OCI-LY7 (cell line): ENCODE data around the gene CACNA2D4. TPM values are rescaled to one million over a fixed set of nuclear protein-coding genes. Genes with fewer than 3 reads are reported as not detected.

ENCODE experiments used
- BruUV-seq: library from RNA; stranded (reverse); fragments of 400-500 nt; replicated peaks from 2 replicates; lab custom pipeline; 2021; lab: Mats Ljungman, UMichigan
- CTCF ChIA-PET: fragments of 300-600 bp; sonication (Branson Sonifier 250); formaldehyde crosslinking; loops from one replicate; lab custom pipeline; 2022; ENCODE audit warnings: antibody characterized with exemption; ENCODE audit not compliant: unreplicated experiment; lab: Charles Lee
- POLR2A ChIA-PET: fragments of 300-600 bp; sonication (Branson Sonifier 250); formaldehyde crosslinking; loops from one replicate; lab custom pipeline; 2022; ENCODE audit warnings: antibody characterized with exemption; lab: Charles Lee
- DNase-seq: peaks from one replicate; pipeline ENCODE4 v3.0.0-alpha.2; 2015; ENCODE audit warnings: low spot score
- H2AFZ ChIP-seq: fragments of 200-600 bp; sonication (generic), shearing (Covaris generic); 2 replicates; pipeline ENCODE4 v1.6.1; 2014; ENCODE audit warnings: mild to moderate bottlenecking, antibody characterized with exemption, low read length, moderate library complexity
- H3K27ac ChIP-seq: fragments of 200-600 bp; sonication (generic); 2 replicates; pipeline ENCODE4 v1.5.1; 2014; ENCODE audit warnings: mixed run types, low read depth, mild to moderate bottlenecking, moderate library complexity, low read length, inconsistent platforms; ENCODE audit not compliant: poor library complexity, severe bottlenecking
- H3K36me3 ChIP-seq: fragments of 200-600 bp; sonication (generic); 2 replicates; pipeline ENCODE4 v1.6.1; 2014; ENCODE audit warnings: mild to moderate bottlenecking, antibody characterized with exemption, low read length, moderate library complexity, mixed read lengths; ENCODE audit not compliant: insufficient read depth
- H3K4me1 ChIP-seq: fragments of 200-600 bp; sonication (generic); 2 replicates; pipeline ENCODE4 v1.5.1; 2014; ENCODE audit warnings: mild to moderate bottlenecking, low read length; ENCODE audit not compliant: insufficient read depth, poor library complexity, severe bottlenecking
- H3K4me2 ChIP-seq: fragments of 200-600 bp; sonication (generic); 2 replicates; pipeline ENCODE4 v1.6.1; 2014; ENCODE audit warnings: mild to moderate bottlenecking, low read length
- H3K4me3 ChIP-seq: fragments of 200-600 bp; sonication (generic); 2 replicates; pipeline ENCODE4 v1.5.1; 2014; ENCODE audit warnings: mild to moderate bottlenecking, low read depth, low read length; ENCODE audit not compliant: poor library complexity, severe bottlenecking
- H3K79me2 ChIP-seq: fragments of 200-600 bp; sonication (generic); 2 replicates; pipeline ENCODE4 v1.6.1; 2016; ENCODE audit warnings: low read depth, mild to moderate bottlenecking, low read length, moderate library complexity, mixed read lengths; ENCODE audit not compliant: insufficient read depth
- H3K9me2 ChIP-seq: fragments of 200-600 bp; sonication (generic); 2 replicates; pipeline ENCODE4 v1.6.1; 2016; ENCODE audit warnings: mild to moderate bottlenecking, low read length, mixed read lengths; ENCODE audit not compliant: insufficient read depth
- H3K9me3 ChIP-seq: fragments of 200-600 bp; sonication (generic); 2 replicates; pipeline ENCODE4 v1.6.1; 2014; ENCODE audit warnings: mild to moderate bottlenecking, mixed run types, low read length, mixed read lengths
- H4K20me1 ChIP-seq: fragments of 200-600 bp; sonication (generic); 2 replicates; pipeline ENCODE4 v1.6.1; 2014; ENCODE audit warnings: mild to moderate bottlenecking, antibody characterized with exemption, low read length, moderate library complexity, mixed read lengths; ENCODE audit not compliant: insufficient read depth
- CTCF ChIP-seq: fragments of 200-600 bp; sonication (generic); conservative IDR thresholded peaks from 2 replicates; pipeline ENCODE4 v1.5.1; 2014; ENCODE audit warnings: mild to moderate bottlenecking, antibody characterized with exemption, low read length, moderate library complexity, mixed read lengths
- EZH2phosphoT487 ChIP-seq: fragments of 200-600 bp; sonication (generic); IDR thresholded peaks from 2 replicates; pipeline ENCODE4 v1.6.1; 2018; ENCODE audit warnings: low read depth, borderline replicate concordance, mild to moderate bottlenecking, mixed run types, antibody characterized with exemption, low read length, moderate library complexity, mixed read lengths
- intact Hi-C: fragments of 100-400 bp; cut with micrococcal nuclease; formaldehyde crosslinking; loops from one replicate; pipeline ENCODE4 v1.10.0; 2022; ENCODE audit not compliant: unreplicated experiment
- total RNA-seq, 2 experiments: library from RNA; depleted of rRNA in 1 of 2; stranded (reverse); fragments of >200 nt in 1 of 2; shearing (Covaris generic) in 1 of 2; gene quantifications; 2 replicates each; pipeline ENCODE4 v1.2.3, GENCODE V29; 2014 to 2022

The CACNA2D4 gene
- total RNA-seq, 2 experiments from 2014 or later = 0.13 TPM; not detected in 1

- DNase-seq = no peak
- ChIA-PET POLR2A (no interaction called here), CTCF (no interaction called here)
- no peak overlapping the region for H3K4me3 ChIP-seq
- intact Hi-C loops = no loop called here
- no peaks in the 10 kb centered on the region for H3K36me3 ChIP-seq
- no peaks in the 10 kb centered on the region for H3K9me3 ChIP-seq
- H3K4me2 ChIP-seq = no peak overlapping the region
- H4K20me1 ChIP-seq = no peaks in the 10 kb centered on the region
- no peak overlapping the region for H3K27ac ChIP-seq
- no peaks in the 10 kb centered on the region for H3K9me2 ChIP-seq
- H2AFZ ChIP-seq = no peak overlapping the region
- TF ChIP-seq CTCF = no peak
- no peak for TF ChIP-seq EZH2phosphoT487
- H3K4me1 ChIP-seq = no peaks in the 10 kb centered on the region
- no TSS peak for BruUV-seq
- H3K79me2 ChIP-seq = no peaks in the 10 kb centered on the region
Observed at GRCh38 chr12:1870998-1871917, 47.2 kb downstream of the CACNA2D4 start.

GRCh38 chr12:1870086-1870485 lies 48.4 kb downstream of the CACNA2D4 start:
- no peak overlapping the region for H3K4me3 ChIP-seq
- no peak overlapping the region for H2AFZ ChIP-seq
- H3K9me2 ChIP-seq = no peaks in the 10 kb centered on the region
- intact Hi-C loops = no loop called here
- no peak overlapping the region for H3K27ac ChIP-seq
- H3K9me3 ChIP-seq = no peaks in the 10 kb centered on the region
- no peak for TF ChIP-seq EZH2phosphoT487
- no peak for TF ChIP-seq CTCF
- DNase-seq = no peak
- ChIA-PET CTCF (no interaction called here), POLR2A (no interaction called here)
- H3K36me3 ChIP-seq = no peaks in the 10 kb centered on the region
- H4K20me1 ChIP-seq = no peaks in the 10 kb centered on the region
- no peak overlapping the region for H3K4me2 ChIP-seq
- H3K79me2 ChIP-seq = no peaks in the 10 kb centered on the region
- BruUV-seq = no TSS peak
- H3K4me1 ChIP-seq = no peaks in the 10 kb centered on the region

GRCh38 chr12:1869145-1869544 lies 49.3 kb downstream of the CACNA2D4 start:
- Histone ChIP-seq H3K36me3 (no peaks in the 10 kb centered on the region), H3K4me2 (no peak overlapping the region), H3K9me3 (no peaks in the 10 kb centered on the region), H2AFZ (no peak overlapping the region), H3K27ac (no peak overlapping the region), H4K20me1 (no peaks in the 10 kb centered on the region), H3K4me1 (no peaks in the 10 kb centered on the region), H3K4me3 (no peak overlapping the region), H3K9me2 (no peaks in the 10 kb centered on the region), H3K79me2 (no peaks in the 10 kb centered on the region)
- BruUV-seq = no TSS peak
- intact Hi-C loops = no loop called here
- TF ChIP-seq EZH2phosphoT487 (no peak), CTCF (no peak)
- ChIA-PET POLR2A (no interaction called here), CTCF (no interaction called here)
- no peak for DNase-seq
